IMR-90 (cell line): ENCODE results near the gene PPL. TPM values are rescaled to one million over a fixed set of nuclear protein-coding genes. Genes with fewer than 3 reads are reported as not detected.

Experiments
- ATAC-seq: fragments of 200-7000 bp; cut with Tn5 transposase; 2 replicates; pipeline ENCODE4 v1.9.1; 2020; ENCODE audit warnings: low read depth, mild to moderate bottlenecking, moderate library complexity
- BruUV-seq: library from RNA; stranded (reverse); fragments of 400-500 nt; replicated peaks from 2 replicates; lab custom pipeline; 2021; lab: Mats Ljungman, UMichigan
- CTCF ChIA-PET: fragments of 300-600 bp; formaldehyde crosslinking; extraction: SDS; loops from one replicate; lab custom pipeline; 2021; ENCODE audit warnings: antibody characterized with exemption; lab: Yijun Ruan, JAX
- POLR2A ChIA-PET: fragments of 300-600 bp; sonication (Branson Sonifier 250); formaldehyde crosslinking; loops from one replicate; lab custom pipeline; 2022; ENCODE audit warnings: antibody characterized with exemption; ENCODE audit not compliant: unreplicated experiment; lab: Charles Lee
- DNase-seq: peaks from one replicate; pipeline ENCODE4 v3.0.0; 2013
- H2AFZ ChIP-seq: replicated peaks from 2 replicates; pipeline ENCODE3; 2013; ENCODE audit warnings: low read length, mild to moderate bottlenecking; ENCODE audit not compliant: poor library complexity
- H2AK5ac ChIP-seq: 2 replicates; pipeline ENCODE4 v1.6.1; 2013; ENCODE audit warnings: low read depth, low read length, inconsistent platforms
- H2AK9ac ChIP-seq: replicated peaks from 2 replicates; pipeline ENCODE3; 2013; ENCODE audit warnings: mild to moderate bottlenecking, low read depth, low read length, moderate library complexity; ENCODE audit not compliant: poor library complexity
- H2BK120ac ChIP-seq: 2 replicates; pipeline ENCODE4 v1.6.1; 2013; ENCODE audit warnings: low read depth, low read length, inconsistent platforms
- H2BK15ac ChIP-seq: 3 replicates; pipeline ENCODE4 v1.6.1; 2013; ENCODE audit warnings: low read depth, low read length, inconsistent platforms
- H2BK20ac ChIP-seq: 2 replicates; pipeline ENCODE4 v1.6.1; 2013; ENCODE audit warnings: low read depth, mild to moderate bottlenecking, inconsistent platforms, low read length, moderate library complexity
- H2BK5ac ChIP-seq: 2 replicates; pipeline ENCODE4 v1.6.1; 2013; ENCODE audit warnings: mild to moderate bottlenecking, low read depth, low read length, inconsistent platforms; ENCODE audit not compliant: poor library complexity, severe bottlenecking
- H3K14ac ChIP-seq: replicated peaks from 2 replicates; pipeline ENCODE4 v1.6.1; 2013; ENCODE audit warnings: low read depth, low read length, inconsistent platforms
- H3K18ac ChIP-seq: 2 replicates; pipeline ENCODE4 v1.6.1; 2013; ENCODE audit warnings: low read depth, low read length, control low read depth
- H3K23ac ChIP-seq: 2 replicates; pipeline ENCODE4 v1.6.1; 2013; ENCODE audit warnings: low read depth, low read length, inconsistent platforms
- H3K27ac ChIP-seq: 2 replicates; pipeline ENCODE4 v1.5.1; 2013; ENCODE audit warnings: mild to moderate bottlenecking, control low read depth, low read length; ENCODE audit not compliant: insufficient read depth
- H3K27me3 ChIP-seq: 2 replicates; pipeline ENCODE4 v1.6.1; 2013; ENCODE audit warnings: low read length; ENCODE audit not compliant: control insufficient read depth, insufficient read depth
- H3K36me3 ChIP-seq: 2 replicates; pipeline ENCODE4 v1.6.1; 2013; ENCODE audit warnings: low read length, mixed read lengths; ENCODE audit not compliant: control insufficient read depth, insufficient read depth
- H3K4ac ChIP-seq: 2 replicates; pipeline ENCODE4 v1.6.1; 2013; ENCODE audit warnings: low read depth, low read length, inconsistent platforms
- H3K4me1 ChIP-seq: 2 replicates; pipeline ENCODE4 v1.6.1; 2013; ENCODE audit warnings: low read length, mixed read lengths; ENCODE audit not compliant: control insufficient read depth, insufficient read depth
- H3K4me2 ChIP-seq: 2 replicates; pipeline ENCODE4 v1.6.1; 2013; ENCODE audit warnings: low read depth, mild to moderate bottlenecking, control low read depth, low read length, moderate library complexity
- H3K4me3 ChIP-seq: 2 replicates; pipeline ENCODE4 v1.5.1; 2013; ENCODE audit warnings: low read depth, mild to moderate bottlenecking, control low read depth, low read length, moderate library complexity; ENCODE audit not compliant: insufficient read depth
- H3K56ac ChIP-seq: 2 replicates; pipeline ENCODE4 v1.6.1; 2013; ENCODE audit warnings: low read length, inconsistent platforms; ENCODE audit not compliant: insufficient read depth; ENCODE audit errors: extremely low read depth
- H3K79me1 ChIP-seq, 2 experiments: 2 replicates each; pipeline ENCODE4 v1.6.1; 2013; ENCODE audit warnings: low read length in 2 of 2, inconsistent platforms in 1 of 2, low read depth in 1 of 2
- H3K9ac ChIP-seq: 2 replicates; pipeline ENCODE4 v1.6.1; 2013; ENCODE audit warnings: low read depth, low read length, control low read depth
- H3K9me1 ChIP-seq: 2 replicates; pipeline ENCODE4 v1.6.1; 2013; ENCODE audit warnings: low read length, inconsistent platforms; ENCODE audit not compliant: insufficient read depth
- H3K9me3 ChIP-seq: 2 replicates; pipeline ENCODE4 v1.6.1; 2013; ENCODE audit warnings: low read length; ENCODE audit not compliant: control insufficient read depth, insufficient read depth
- H4K20me1 ChIP-seq: 2 replicates; pipeline ENCODE4 v1.6.1; 2013; ENCODE audit warnings: low read length, inconsistent platforms; ENCODE audit not compliant: insufficient read depth
- H4K5ac ChIP-seq: 2 replicates; pipeline ENCODE4 v1.6.1; 2013; ENCODE audit warnings: mild to moderate bottlenecking, low read depth, low read length, control low read depth
- H4K8ac ChIP-seq, 2 experiments: 2 replicates each; pipeline ENCODE4 v1.6.1; 2013; ENCODE audit warnings: low read depth in 2 of 2, low read length in 2 of 2, control low read depth in 1 of 2, inconsistent platforms in 1 of 2
- H4K91ac ChIP-seq: 2 replicates; pipeline ENCODE4 v1.6.1; 2013; ENCODE audit warnings: low read depth, low read length, inconsistent platforms; ENCODE audit not compliant: insufficient read depth
- BHLHE40 ChIP-seq: fragments of 150-350 bp; IDR thresholded peaks from 2 replicates; pipeline ENCODE4 v1.6.1; 2016; ENCODE audit warnings: mild to moderate bottlenecking, low read depth, low read length
- CEBPB ChIP-seq: IDR thresholded peaks from 2 replicates; pipeline ENCODE4 v1.6.1; 2012; ENCODE audit warnings: low read depth, low read length, improper control_type of control experiment
- CHD1 ChIP-seq: IDR thresholded peaks from 2 replicates; pipeline ENCODE4 v1.6.1; 2012; ENCODE audit warnings: low read depth, low read length, improper control_type of control experiment
- ELK1 ChIP-seq: fragments of 150-350 bp; IDR thresholded peaks from 2 replicates; pipeline ENCODE4 v1.6.1; 2016; ENCODE audit warnings: low read depth, mild to moderate bottlenecking, low read length, moderate library complexity, borderline replicate concordance
- FOS ChIP-seq: fragments of 150-350 bp; IDR thresholded peaks from 2 replicates; pipeline ENCODE4 v1.6.1; 2016; ENCODE audit warnings: low read depth, low read length
- MAFK ChIP-seq: IDR thresholded peaks from 2 replicates; pipeline ENCODE4 v1.6.1; 2012; ENCODE audit warnings: low read depth, low read length, improper control_type of control experiment
- MAZ ChIP-seq: IDR thresholded peaks from 2 replicates; pipeline ENCODE4 v1.6.1; 2012; ENCODE audit warnings: low read depth, mild to moderate bottlenecking, low read length, improper control_type of control experiment, moderate library complexity, borderline replicate concordance
- MXI1 ChIP-seq: IDR thresholded peaks from 2 replicates; pipeline ENCODE4 v1.6.1; 2012; ENCODE audit warnings: low read depth, mild to moderate bottlenecking, low read length, moderate library complexity, borderline replicate concordance
- NFE2L2 ChIP-seq: fragments of 150-350 bp; IDR thresholded peaks from 2 replicates; pipeline ENCODE4 v1.6.1; 2016; ENCODE audit warnings: low read depth, mild to moderate bottlenecking, low read length
- POLR2A ChIP-seq: IDR thresholded peaks from 2 replicates; pipeline ENCODE4 v1.6.1; 2012; ENCODE audit warnings: mild to moderate bottlenecking, low read depth, low read length
- RAD21 ChIP-seq: IDR thresholded peaks from 2 replicates; pipeline ENCODE4 v1.6.1; 2012; ENCODE audit warnings: low read length, improper control_type of control experiment
- RCOR1 ChIP-seq: IDR thresholded peaks from 2 replicates; pipeline ENCODE4 v1.6.1; 2012; ENCODE audit warnings: mild to moderate bottlenecking, low read length, improper control_type of control experiment; ENCODE audit not compliant: insufficient replicate concordance
- RFX5 ChIP-seq: IDR thresholded peaks from 2 replicates; pipeline ENCODE4 v1.8.0; 2012; ENCODE audit warnings: low read depth, mild to moderate bottlenecking, low read length, moderate library complexity
- SMC3 ChIP-seq: fragments of 150-350 bp; IDR thresholded peaks from 2 replicates; pipeline ENCODE4 v1.6.1; 2016; ENCODE audit warnings: low read depth, mild to moderate bottlenecking, antibody characterized with exemption, low read length, moderate library complexity
- USF2 ChIP-seq: fragments of 150-350 bp; IDR thresholded peaks from 2 replicates; pipeline ENCODE4 v1.6.1; 2017; ENCODE audit warnings: mild to moderate bottlenecking, antibody characterized with exemption, low read length, low read depth
- dilution Hi-C: fragments of 300-500 bp; cut with HindIII; formaldehyde crosslinking; loops from one replicate; pipeline ENCODE4 v1.14.3; 2018; ENCODE audit warnings: low sequenced_read_pairs; ENCODE audit not compliant: unreplicated experiment
- in situ Hi-C: fragments of 300-500 bp; cut with MboI; formaldehyde crosslinking; loops from 3 replicates; pipeline ENCODE4 v1.14.3; 2019; ENCODE audit warnings: low sequenced_read_pairs, inconsistent platforms, mixed read lengths
- intact Hi-C: fragments of 100-400 bp; cut with micrococcal nuclease; formaldehyde crosslinking; loops from 2 replicates; pipeline ENCODE4 v1.10.0; 2022
- polyA plus RNA-seq, 3 experiments: library from polyadenylated mRNA; depleted of rRNA; stranded (reverse); fragments of >200 nt; gene quantifications; 2 replicates each; pipeline ENCODE4 v1.2.3, GENCODE V29; 2012; ENCODE audit warnings: low replicate concordance in 1 of 3
- total RNA-seq: library from RNA; depleted of rRNA; stranded (reverse); fragments of >200 nt; gene quantifications from 2 replicates; pipeline ENCODE4 v1.2.3, GENCODE V29; 2012

The PPL gene
- total and polyA plus RNA-seq, 2 of the 4 experiments (the other 2 are of a cell fraction): 0.34 to 0.36 TPM

- TF ChIP-seq USF2 (no peak), SMC3 (no peak)
Observed at GRCh38 chr16:4947722-4948503, 11.0 kb upstream of the PPL start (continued).

- POLR2A ChIA-PET: no interaction called here
- no peak overlapping the region for H3K4me3 ChIP-seq
- TF ChIP-seq POLR2A: no peak
- no peak for TF ChIP-seq RCOR1
- TF ChIP-seq MAFK: no peak
- no peak for TF ChIP-seq SMC3
- no peak for TF ChIP-seq CEBPB
- no peak for TF ChIP-seq FOS
- TF ChIP-seq NFE2L2: no peak
- TF ChIP-seq RFX5: no peak
- TF ChIP-seq ELK1: no peak
- no peak for TF ChIP-seq MXI1
- no peak for TF ChIP-seq MAZ
- no peak for TF ChIP-seq CHD1
- TF ChIP-seq RAD21: no peak
- no peak for TF ChIP-seq BHLHE40
Observed at GRCh38 chr16:4946917-4947316, 10.0 kb upstream of the PPL start.

More at GRCh38 chr16:4946917-4947316, 10.0 kb upstream of the PPL start:
- Histone ChIP-seq H3K27ac (no peak overlapping the region), H4K91ac (no peak overlapping the region), H2AFZ (no peak overlapping the region), H3K23ac (no peak overlapping the region), H4K8ac (no peak overlapping the region), H3K4ac (no peak overlapping the region; the same call in 1 of the 2 replicates), H4K20me1 (0 out of 2 replicates have a peak, but pooled peaks cover 3% of the 10 kb centered on the region), H2BK15ac (peak overlapping the region; percentile 43; the same call in 1 of the 3 replicates), H3K9me1 (peaks cover 22% of the 10 kb centered on the region; the same call in 1 of the 2 replicates), H2BK120ac (peak overlapping the region; percentile 40; the same call in 1 of the 2 replicates), H3K9me3 (no peaks in the 10 kb centered on the region), H4K5ac (no peak overlapping the region), H2BK20ac (peak overlapping the region; percentile 36; the same call in 1 of the 2 replicates), H3K36me3 (no peaks in the 10 kb centered on the region), H3K9ac (no peak overlapping the region), H3K56ac (no peak overlapping the region), H3K4me2 (no peak overlapping the region), H3K79me1 (no peaks in the 10 kb centered on the region), H3K27me3 (no peaks in the 10 kb centered on the region), H2AK5ac (0 out of 2 replicates have a peak overlapping the region, but pooled peaks have one; percentile 44), H3K4me1 (peaks cover 29% of the 10 kb centered on the region), H3K18ac (no peak overlapping the region), H3K14ac (no peak overlapping the region), H2AK9ac (no peak overlapping the region), H2BK5ac (no peak overlapping the region)
- in situ Hi-C loops: loop anchor here (10.0 kb wide), 1 partner anchor 62 kb away; no protein-coding TSS in a partner anchor
- CTCF ChIA-PET: no interaction called here
- intact Hi-C loops: loop anchor here (2.0 kb wide), 2 partner anchors 54 to 178 kb away; no protein-coding TSS in a partner anchor
- ATAC-seq (no peak), DNase-seq (no peak)
- dilution Hi-C loops: no loop called here
- no TSS peak for BruUV-seq
